IMR-90 (cell line): Measurements from ENCODE around the gene TAF4. TPM values are rescaled to one million over a fixed set of nuclear protein-coding genes. Genes with fewer than 3 reads are reported as not detected.

ENCODE experiments used
- ATAC-seq: fragments of 200-7000 bp; cut with Tn5 transposase; 2 replicates; pipeline ENCODE4 v1.9.1; 2020; ENCODE audit warnings: low read depth, mild to moderate bottlenecking, moderate library complexity
- BruUV-seq: library from RNA; stranded (reverse); fragments of 400-500 nt; replicated peaks from 2 replicates; lab custom pipeline; 2021; lab: Mats Ljungman, UMichigan
- CTCF ChIA-PET: fragments of 300-600 bp; formaldehyde crosslinking; extraction: SDS; loops from one replicate; lab custom pipeline; 2021; ENCODE audit warnings: antibody characterized with exemption; lab: Yijun Ruan, JAX
- POLR2A ChIA-PET: fragments of 300-600 bp; sonication (Branson Sonifier 250); formaldehyde crosslinking; loops from one replicate; lab custom pipeline; 2022; ENCODE audit warnings: antibody characterized with exemption; ENCODE audit not compliant: unreplicated experiment; lab: Charles Lee
- DNase-seq: peaks from one replicate; pipeline ENCODE4 v3.0.0; 2013
- H2AFZ ChIP-seq: replicated peaks from 2 replicates; pipeline ENCODE3; 2013; ENCODE audit warnings: low read length, mild to moderate bottlenecking; ENCODE audit not compliant: poor library complexity
- H2AK5ac ChIP-seq: 2 replicates; pipeline ENCODE4 v1.6.1; 2013; ENCODE audit warnings: low read depth, low read length, inconsistent platforms
- H2AK9ac ChIP-seq: replicated peaks from 2 replicates; pipeline ENCODE3; 2013; ENCODE audit warnings: mild to moderate bottlenecking, low read depth, low read length, moderate library complexity; ENCODE audit not compliant: poor library complexity
- H2BK120ac ChIP-seq: 2 replicates; pipeline ENCODE4 v1.6.1; 2013; ENCODE audit warnings: low read depth, low read length, inconsistent platforms
- H2BK15ac ChIP-seq: 3 replicates; pipeline ENCODE4 v1.6.1; 2013; ENCODE audit warnings: low read depth, low read length, inconsistent platforms
- H2BK20ac ChIP-seq: 2 replicates; pipeline ENCODE4 v1.6.1; 2013; ENCODE audit warnings: low read depth, mild to moderate bottlenecking, inconsistent platforms, low read length, moderate library complexity
- H2BK5ac ChIP-seq: 2 replicates; pipeline ENCODE4 v1.6.1; 2013; ENCODE audit warnings: mild to moderate bottlenecking, low read depth, low read length, inconsistent platforms; ENCODE audit not compliant: poor library complexity, severe bottlenecking
- H3K14ac ChIP-seq: replicated peaks from 2 replicates; pipeline ENCODE4 v1.6.1; 2013; ENCODE audit warnings: low read depth, low read length, inconsistent platforms
- H3K18ac ChIP-seq: 2 replicates; pipeline ENCODE4 v1.6.1; 2013; ENCODE audit warnings: low read depth, low read length, control low read depth
- H3K23ac ChIP-seq: 2 replicates; pipeline ENCODE4 v1.6.1; 2013; ENCODE audit warnings: low read depth, low read length, inconsistent platforms
- H3K27ac ChIP-seq: 2 replicates; pipeline ENCODE4 v1.5.1; 2013; ENCODE audit warnings: mild to moderate bottlenecking, control low read depth, low read length; ENCODE audit not compliant: insufficient read depth
- H3K27me3 ChIP-seq: 2 replicates; pipeline ENCODE4 v1.6.1; 2013; ENCODE audit warnings: low read length; ENCODE audit not compliant: control insufficient read depth, insufficient read depth
- H3K36me3 ChIP-seq: 2 replicates; pipeline ENCODE4 v1.6.1; 2013; ENCODE audit warnings: low read length, mixed read lengths; ENCODE audit not compliant: control insufficient read depth, insufficient read depth
- H3K4ac ChIP-seq: 2 replicates; pipeline ENCODE4 v1.6.1; 2013; ENCODE audit warnings: low read depth, low read length, inconsistent platforms
- H3K4me1 ChIP-seq: 2 replicates; pipeline ENCODE4 v1.6.1; 2013; ENCODE audit warnings: low read length, mixed read lengths; ENCODE audit not compliant: control insufficient read depth, insufficient read depth
- H3K4me2 ChIP-seq: 2 replicates; pipeline ENCODE4 v1.6.1; 2013; ENCODE audit warnings: low read depth, mild to moderate bottlenecking, control low read depth, low read length, moderate library complexity
- H3K4me3 ChIP-seq: 2 replicates; pipeline ENCODE4 v1.5.1; 2013; ENCODE audit warnings: low read depth, mild to moderate bottlenecking, control low read depth, low read length, moderate library complexity; ENCODE audit not compliant: insufficient read depth
- H3K56ac ChIP-seq: 2 replicates; pipeline ENCODE4 v1.6.1; 2013; ENCODE audit warnings: low read length, inconsistent platforms; ENCODE audit not compliant: insufficient read depth; ENCODE audit errors: extremely low read depth
- H3K79me1 ChIP-seq, 2 experiments: 2 replicates each; pipeline ENCODE4 v1.6.1; 2013; ENCODE audit warnings: low read length in 2 of 2, inconsistent platforms in 1 of 2, low read depth in 1 of 2
- H3K9ac ChIP-seq: 2 replicates; pipeline ENCODE4 v1.6.1; 2013; ENCODE audit warnings: low read depth, low read length, control low read depth
- H3K9me1 ChIP-seq: 2 replicates; pipeline ENCODE4 v1.6.1; 2013; ENCODE audit warnings: low read length, inconsistent platforms; ENCODE audit not compliant: insufficient read depth
- H3K9me3 ChIP-seq: 2 replicates; pipeline ENCODE4 v1.6.1; 2013; ENCODE audit warnings: low read length; ENCODE audit not compliant: control insufficient read depth, insufficient read depth
- H4K20me1 ChIP-seq: 2 replicates; pipeline ENCODE4 v1.6.1; 2013; ENCODE audit warnings: low read length, inconsistent platforms; ENCODE audit not compliant: insufficient read depth
- H4K5ac ChIP-seq: 2 replicates; pipeline ENCODE4 v1.6.1; 2013; ENCODE audit warnings: mild to moderate bottlenecking, low read depth, low read length, control low read depth
- H4K8ac ChIP-seq, 2 experiments: 2 replicates each; pipeline ENCODE4 v1.6.1; 2013; ENCODE audit warnings: low read depth in 2 of 2, low read length in 2 of 2, control low read depth in 1 of 2, inconsistent platforms in 1 of 2
- H4K91ac ChIP-seq: 2 replicates; pipeline ENCODE4 v1.6.1; 2013; ENCODE audit warnings: low read depth, low read length, inconsistent platforms; ENCODE audit not compliant: insufficient read depth
- RAD21 ChIP-seq: IDR thresholded peaks from 2 replicates; pipeline ENCODE4 v1.6.1; 2012; ENCODE audit warnings: low read length, improper control_type of control experiment
- SMC3 ChIP-seq: fragments of 150-350 bp; IDR thresholded peaks from 2 replicates; pipeline ENCODE4 v1.6.1; 2016; ENCODE audit warnings: low read depth, mild to moderate bottlenecking, antibody characterized with exemption, low read length, moderate library complexity
- WGBS, 2 experiments: methylation state at CpG; one replicate each; pipeline versions ENCODE4 v1.1.5 to v1.1.7; 2013; ENCODE audit warnings: missing lambda C conversion rate in 2 of 2; ENCODE audit not compliant: insufficient read length in 1 of 2; ENCODE audit errors: extremely low coverage in 2 of 2; 5-methylcytosine and 5-hydroxymethylcytosine counted together
- dilution Hi-C: fragments of 300-500 bp; cut with HindIII; formaldehyde crosslinking; loops from one replicate; pipeline ENCODE4 v1.14.3; 2018; ENCODE audit warnings: low sequenced_read_pairs; ENCODE audit not compliant: unreplicated experiment
- in situ Hi-C: fragments of 300-500 bp; cut with MboI; formaldehyde crosslinking; loops from 3 replicates; pipeline ENCODE4 v1.14.3; 2019; ENCODE audit warnings: low sequenced_read_pairs, inconsistent platforms, mixed read lengths
- intact Hi-C: fragments of 100-400 bp; cut with micrococcal nuclease; formaldehyde crosslinking; loops from 2 replicates; pipeline ENCODE4 v1.10.0; 2022
- polyA plus RNA-seq, 3 experiments: library from polyadenylated mRNA; depleted of rRNA; stranded (reverse); fragments of >200 nt; gene quantifications; 2 replicates each; pipeline ENCODE4 v1.2.3, GENCODE V29; 2012; ENCODE audit warnings: low replicate concordance in 1 of 3
- total RNA-seq: library from RNA; depleted of rRNA; stranded (reverse); fragments of >200 nt; gene quantifications from 2 replicates; pipeline ENCODE4 v1.2.3, GENCODE V29; 2012

Gene TAF4
- total and polyA plus RNA-seq, 2 of the 4 experiments (the other 2 are of a cell fraction) = 1.4 to 5.1 TPM

DNA sequence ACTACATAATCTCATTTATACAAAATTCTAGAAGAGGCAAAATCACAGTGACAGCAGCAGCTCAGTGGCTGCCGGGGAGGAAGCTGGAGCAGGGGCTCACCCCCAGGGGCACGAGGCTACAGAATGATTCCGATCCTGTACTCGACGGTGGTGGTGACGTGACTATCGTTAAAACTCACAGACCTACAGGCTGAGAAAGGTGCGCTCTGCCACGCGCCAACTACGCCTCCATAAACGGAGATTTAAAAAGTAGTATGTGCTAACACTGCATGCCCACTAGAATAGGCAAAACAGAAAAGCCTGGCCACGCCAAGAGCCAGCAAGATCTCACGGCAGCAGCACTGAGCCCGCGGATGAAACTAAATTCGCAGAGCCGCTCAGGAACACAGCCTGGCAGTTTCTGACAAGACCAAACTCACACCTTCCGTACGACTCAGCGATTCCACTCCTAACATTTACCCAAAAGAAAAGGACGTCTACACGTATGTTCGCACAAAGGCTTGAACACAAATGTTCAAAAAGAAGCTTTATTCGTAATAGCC is 25.2 kb downstream of the TAF4 start:
- Histone ChIP-seq H3K14ac (no peak overlapping the region), H3K4me3 (no peak overlapping the region), H3K9me1 (peaks cover 21% of the 10 kb centered on the region), H3K56ac (no peak overlapping the region), H2AK5ac (no peak overlapping the region), H2BK15ac (no peak overlapping the region), H3K4me1 (peaks cover 15% of the 10 kb centered on the region), H3K27me3 (no peaks in the 10 kb centered on the region), H2BK5ac (no peak overlapping the region), H3K79me1 (peaks cover 39 to 76% of the 10 kb centered on the region in 2 experiments), H3K18ac (no peak overlapping the region), H4K20me1 (peaks cover 65% of the 10 kb centered on the region), H3K9me3 (no peaks in the 10 kb centered on the region; the same call in 1 of the 2 replicates), H2AK9ac (no peak overlapping the region), H3K36me3 (no peaks in the 10 kb centered on the region), H2BK120ac (no peak overlapping the region), H4K91ac (no peak overlapping the region), H3K27ac (no peak overlapping the region), H2AFZ (no peak overlapping the region), H3K23ac (no peak overlapping the region), H2BK20ac (no peak overlapping the region), H3K9ac (no peak overlapping the region), H3K4ac (no peak overlapping the region), H4K5ac (no peak overlapping the region), H4K8ac (no peak overlapping the region), H3K4me2 (no peak overlapping the region)
- ATAC-seq (no peak), DNase-seq (no peak)
- in situ Hi-C loops (no loop called here), intact Hi-C loops (no loop called here), dilution Hi-C loops (no loop called here)
- TF ChIP-seq RAD21 (no peak), SMC3 (no peak)
- ChIA-PET POLR2A (no interaction called here), CTCF (interaction anchor here (1.0 kb wide), 1 partner anchor 13 kb away, joined by 3 read pairs; no protein-coding TSS in a partner anchor)
- 80% methylated on average over 11 of the region's 25 CpGs; no CpG with 5 or more reads in 1 of the 2 experiments for WGBS, 2 experiments
- BruUV-seq = no TSS peak
